Chondrocyte (in vitro differentiated cells): ENCODE data around the gene NAA35. TPM values are rescaled to one million over a fixed set of nuclear protein-coding genes. Genes with fewer than 3 reads are reported as not detected.

Experiments used
- DNase-seq: peaks from one replicate; pipeline ENCODE4 v3.0.0; 2021; ENCODE audit warnings: mixed read lengths, low spot score
- H3K27ac Mint-ChIP-seq: one replicate; pipeline ENCODE4 v1.8.0; 2021; ENCODE audit warnings: mild to moderate bottlenecking, moderate library complexity, mixed read lengths; ENCODE audit not compliant: unreplicated experiment
- H3K27me3 Mint-ChIP-seq: 2 replicates; pipeline ENCODE4 v1.8.0; 2021; ENCODE audit warnings: low read depth, mixed read lengths
- H3K36me3 Mint-ChIP-seq: 2 replicates; pipeline ENCODE4 v1.8.0; 2021; ENCODE audit warnings: low read depth, mixed read lengths
- H3K4me1 Mint-ChIP-seq: 2 replicates; pipeline ENCODE4 v1.8.0; 2021; ENCODE audit warnings: low read depth, mild to moderate bottlenecking, mixed read lengths
- H3K4me3 Mint-ChIP-seq: one replicate; pipeline ENCODE4 v1.8.0; 2021; ENCODE audit warnings: mild to moderate bottlenecking, moderate library complexity, mixed read lengths; ENCODE audit not compliant: unreplicated experiment
- H3K9me3 Mint-ChIP-seq: 2 replicates; pipeline ENCODE4 v1.8.0; 2021; ENCODE audit warnings: low read depth, mixed read lengths
- total RNA-seq: library from RNA; stranded (reverse); gene quantifications from 3 replicates; pipeline ENCODE4 v1.2.1, GENCODE V29; 2021
- TF ChIP-seq, protein P1 (sequence below): fragments of 200-600 bp; sonication (generic); IDR thresholded peaks from 2 replicates; pipeline ENCODE4 v1.5.0; 2021; ENCODE audit warnings: antibody characterized with exemption, mild to moderate bottlenecking, moderate library complexity

NAA35 gene
- total RNA-seq, 1 donor from 2014 or later = 20.7 TPM

DNA sequence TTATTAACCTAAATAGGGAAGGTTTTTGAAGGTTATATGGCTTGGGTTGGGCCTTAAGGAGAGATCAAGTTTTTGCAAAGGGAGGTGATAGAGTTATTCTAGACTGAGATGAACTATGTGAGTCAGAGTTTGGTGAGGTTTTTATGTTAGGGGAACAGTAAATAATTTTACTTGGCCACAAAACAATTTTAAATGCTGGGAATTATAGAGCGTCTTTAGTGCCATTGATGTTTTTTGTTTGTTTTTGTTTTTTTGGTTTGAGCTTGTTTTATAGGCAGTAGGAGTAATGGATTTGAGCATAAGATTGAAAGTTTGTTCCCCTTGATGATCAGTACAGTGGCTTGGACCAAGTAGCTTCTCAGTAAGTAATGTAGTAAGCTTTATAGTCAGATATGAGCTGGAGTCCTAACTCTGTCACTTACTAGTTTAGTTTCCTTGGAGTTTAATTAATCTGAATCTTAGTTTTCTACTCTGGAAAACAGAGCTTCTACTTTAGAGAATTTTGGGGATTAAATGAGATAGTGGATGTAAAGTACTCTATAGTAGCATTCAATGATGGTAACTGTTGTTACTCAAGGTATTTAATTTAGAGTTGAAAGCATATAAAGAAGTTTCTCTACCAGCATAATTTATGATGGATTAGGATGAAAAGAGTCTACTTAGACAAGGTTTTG is 2.9 kb downstream of the NAA35 start:
- peaks cover 10% of the 10 kb centered on the region for H3K4me1 Mint-ChIP-seq
- H3K36me3 Mint-ChIP-seq = peaks cover 9% of the 10 kb centered on the region
- DNase-seq = no peak
- H3K4me3 Mint-ChIP-seq = no peak overlapping the region
- peaks cover 2% of the 10 kb centered on the region for H3K9me3 Mint-ChIP-seq
- H3K27me3 Mint-ChIP-seq = no peaks in the 10 kb centered on the region
- TF ChIP-seq, protein P1, sequence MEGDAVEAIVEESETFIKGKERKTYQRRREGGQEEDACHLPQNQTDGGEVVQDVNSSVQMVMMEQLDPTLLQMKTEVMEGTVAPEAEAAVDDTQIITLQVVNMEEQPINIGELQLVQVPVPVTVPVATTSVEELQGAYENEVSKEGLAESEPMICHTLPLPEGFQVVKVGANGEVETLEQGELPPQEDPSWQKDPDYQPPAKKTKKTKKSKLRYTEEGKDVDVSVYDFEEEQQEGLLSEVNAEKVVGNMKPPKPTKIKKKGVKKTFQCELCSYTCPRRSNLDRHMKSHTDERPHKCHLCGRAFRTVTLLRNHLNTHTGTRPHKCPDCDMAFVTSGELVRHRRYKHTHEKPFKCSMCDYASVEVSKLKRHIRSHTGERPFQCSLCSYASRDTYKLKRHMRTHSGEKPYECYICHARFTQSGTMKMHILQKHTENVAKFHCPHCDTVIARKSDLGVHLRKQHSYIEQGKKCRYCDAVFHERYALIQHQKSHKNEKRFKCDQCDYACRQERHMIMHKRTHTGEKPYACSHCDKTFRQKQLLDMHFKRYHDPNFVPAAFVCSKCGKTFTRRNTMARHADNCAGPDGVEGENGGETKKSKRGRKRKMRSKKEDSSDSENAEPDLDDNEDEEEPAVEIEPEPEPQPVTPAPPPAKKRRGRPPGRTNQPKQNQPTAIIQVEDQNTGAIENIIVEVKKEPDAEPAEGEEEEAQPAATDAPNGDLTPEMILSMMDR = no peak
- no peak overlapping the region for H3K27ac Mint-ChIP-seq

DNA sequence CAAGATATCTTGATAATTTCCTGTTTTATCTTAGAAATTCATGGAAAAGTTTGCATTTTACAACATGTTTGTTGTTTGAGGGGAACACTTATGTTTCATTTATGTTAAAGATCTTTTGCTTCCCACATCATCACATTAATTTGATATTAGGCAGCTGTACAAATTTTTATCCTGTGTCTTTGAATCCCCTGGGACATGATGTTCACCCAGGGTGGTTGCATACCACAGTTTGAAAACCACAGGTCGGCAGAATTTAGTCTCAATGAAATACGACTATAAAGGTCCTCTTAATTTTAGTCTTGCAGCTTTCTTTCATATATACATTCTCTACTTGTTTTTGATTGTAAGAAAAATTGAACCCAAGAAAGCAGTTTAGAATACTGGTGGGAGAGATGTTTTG is 3.7 kb downstream of the NAA35 start:
- Mint-ChIP-seq H3K36me3 (peaks cover 11% of the 10 kb centered on the region), H3K27me3 (no peaks in the 10 kb centered on the region), H3K4me3 (no peak overlapping the region), H3K9me3 (peaks cover 2% of the 10 kb centered on the region), H3K4me1 (peaks cover 17% of the 10 kb centered on the region), H3K27ac (no peak overlapping the region)
- TF ChIP-seq, protein P1 = no peak
- DNase-seq = no peak

DNA sequence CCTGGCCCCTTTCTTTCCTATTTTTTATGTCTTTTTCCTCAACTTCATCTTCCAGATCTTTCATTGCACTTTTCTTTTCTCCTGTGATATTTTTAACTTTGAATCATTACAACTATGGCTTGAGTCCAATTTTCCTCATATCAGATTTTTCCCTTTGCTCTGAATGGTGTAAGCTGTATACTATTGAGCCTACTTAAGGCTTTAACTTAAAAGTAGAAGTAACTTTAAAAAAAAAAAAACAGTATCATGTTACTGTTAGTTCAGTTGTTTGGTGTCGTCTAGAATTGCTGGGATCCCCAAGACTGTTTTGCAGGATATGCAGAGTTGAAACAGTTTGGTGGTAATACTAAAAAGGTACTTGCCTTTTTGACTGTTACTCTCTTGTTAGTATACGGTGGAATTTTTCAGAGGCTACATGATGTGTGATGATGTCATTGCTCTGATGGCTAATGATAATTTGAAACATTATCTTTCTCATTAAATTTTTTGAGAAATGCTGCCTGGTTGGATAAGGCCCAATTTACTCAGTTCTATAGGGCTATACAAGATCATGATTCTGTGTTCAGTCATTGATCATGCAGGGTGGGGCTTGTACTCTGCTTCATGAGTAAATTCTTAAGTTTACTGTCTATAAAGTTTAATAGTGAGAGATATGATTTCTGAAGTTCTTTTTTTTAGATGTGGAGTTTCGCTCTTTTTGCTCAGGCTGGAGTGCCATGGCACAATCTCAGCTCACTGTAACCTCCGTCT is 8.8 kb downstream of the NAA35 start:
- Mint-ChIP-seq H3K27ac (peak overlapping the region; percentile 53), H3K4me3 (no peak overlapping the region), H3K36me3 (peaks cover 19% of the 10 kb centered on the region), H3K4me1 (peaks cover 20% of the 10 kb centered on the region), H3K9me3 (no peaks in the 10 kb centered on the region), H3K27me3 (no peaks in the 10 kb centered on the region)
- TF ChIP-seq, protein P1 = no peak
- no peak for DNase-seq

DNA sequence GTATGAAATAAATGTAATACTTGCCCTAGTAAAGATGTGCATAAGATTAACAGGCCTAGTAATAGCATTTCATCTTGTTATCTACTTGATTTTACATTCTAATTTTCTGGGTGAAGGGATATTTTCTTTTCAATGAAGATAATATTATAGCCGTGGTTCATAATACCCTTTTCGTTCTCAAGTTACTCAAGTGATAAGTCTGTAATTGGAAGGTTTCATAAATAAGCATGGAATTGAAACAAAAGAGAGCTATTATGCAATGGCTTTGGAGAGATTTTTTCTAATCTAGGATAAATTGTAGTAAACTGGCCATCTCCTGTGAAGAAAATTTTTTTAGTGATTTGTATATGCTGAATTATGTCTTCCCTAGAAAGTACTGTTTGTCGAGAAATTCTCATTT is 19.0 kb downstream of the NAA35 start:
- Mint-ChIP-seq H3K4me3 (no peak overlapping the region), H3K9me3 (no peaks in the 10 kb centered on the region), H3K27me3 (no peaks in the 10 kb centered on the region), H3K36me3 (peaks cover 27% of the 10 kb centered on the region), H3K27ac (no peak overlapping the region), H3K4me1 (peaks cover 11% of the 10 kb centered on the region)
- TF ChIP-seq, protein P1 = no peak
- no peak for DNase-seq

DNA sequence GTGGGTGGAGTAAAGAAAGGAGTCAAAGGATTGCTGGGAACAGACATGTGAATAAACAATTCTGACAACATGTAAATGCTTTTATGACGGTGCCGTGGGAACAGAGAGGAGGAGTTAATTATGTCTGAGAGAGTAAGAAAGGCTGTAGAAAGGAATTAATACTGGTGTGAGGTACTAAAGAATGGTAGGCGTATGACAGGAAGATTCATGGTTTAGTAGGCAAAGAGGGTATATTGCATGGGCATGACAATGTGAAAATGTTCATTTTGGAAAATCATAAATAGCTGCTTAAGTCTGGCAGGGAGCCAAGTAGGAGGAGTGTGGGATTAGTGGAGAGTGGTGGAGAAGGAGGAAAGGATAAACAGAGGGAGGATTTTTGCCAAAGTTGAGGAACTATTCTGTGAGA is 19.7 kb downstream of the NAA35 start:
- Mint-ChIP-seq H3K36me3 (peaks cover 28% of the 10 kb centered on the region), H3K27me3 (no peaks in the 10 kb centered on the region), H3K9me3 (no peaks in the 10 kb centered on the region), H3K4me1 (peaks cover 11% of the 10 kb centered on the region), H3K27ac (peak overlapping the region; percentile 55), H3K4me3 (no peak overlapping the region)
- TF ChIP-seq, protein P1 = no peak
- DNase-seq = no peak
